ENCODE data around the gene ADAMTS16. TPM values are rescaled to one million over a fixed set of nuclear protein-coding genes. Genes with fewer than 3 reads are reported as not detected.

ADAMTS16 gene
- total and polyA plus RNA-seq, 12 donors: 0.01 to 0.47 (median 0.12) TPM; not detected in 6

GRCh38 chr5:5303242-5303641, 163.1 kb downstream of the ADAMTS16 start:
- ATAC-seq: peak in 1 of 8 donors; percentile 50
- Histone ChIP-seq H3K4me1 (no peaks in the 10 kb centered on the region), H3K9me3 (peaks cover 0 to 12% (median 0%) of the 10 kb centered on the region in 11 donors), H3K4me3 (no peak overlapping the region), H3K27ac (no peak overlapping the region), H3K27me3 (peaks cover 0 to 5% (median 0%) of the 10 kb centered on the region in 7 donors), H3K36me3 (no peaks in the 10 kb centered on the region)
- no peak for DNase-seq
- no peak for TF ChIP-seq CTCF (IDR thresholded peaks at IDR 0.05)
- whole genome bisulfite sequencing, 2 donors: 92 to 94% methylated on average over 15 of the region's 15 CpGs
- intact Hi-C loops (cut with DNase I): no loop called here

GRCh38 chr5:5304361-5305020, 164.4 kb downstream of the ADAMTS16 start:
- WGBS, 2 donors: 39 to 41% methylated on average over 10 of the region's 10 CpGs
- no peak for TF ChIP-seq CTCF (IDR thresholded peaks at IDR 0.05)
- no peak overlapping the region for H3K27ac ChIP-seq
- H3K27me3 ChIP-seq: peaks cover 0 to 5% (median 0%) of the 10 kb centered on the region in 7 donors
- no peak for ATAC-seq
- H3K9me3 ChIP-seq: peaks cover 0 to 12% (median 0%) of the 10 kb centered on the region in 11 donors
- no peak for DNase-seq
- H3K36me3 ChIP-seq: no peaks in the 10 kb centered on the region
- no peaks in the 10 kb centered on the region for H3K4me1 ChIP-seq
- no peak overlapping the region for H3K4me3 ChIP-seq
- intact Hi-C loops (cut with DNase I): no loop called here

- Histone ChIP-seq H3K27me3 (peaks cover 0 to 5% (median 0%) of the 10 kb centered on the region in 7 donors), H3K4me3 (no peak overlapping the region), H3K4me1 (no peaks in the 10 kb centered on the region), H3K27ac (no peak overlapping the region), H3K9me3 (peaks cover 0 to 10% (median 0%) of the 10 kb centered on the region in 11 donors), H3K36me3 (no peaks in the 10 kb centered on the region)
- no peak for TF ChIP-seq CTCF (IDR thresholded peaks at IDR 0.05)
- DNase-seq: no peak
- peak in 2 of 8 donors; percentile 35 for ATAC-seq
- 59 to 66% methylated on average over 7 of the region's 7 CpGs for WGBS, 2 donors
- intact Hi-C loops (cut with DNase I): no loop called here
Observed at GRCh38 chr5:5306696-5307095, 166.6 kb downstream of the ADAMTS16 start.

GRCh38 chr5:5308319-5308718, 168.2 kb downstream of the ADAMTS16 start:
- H3K4me3 ChIP-seq: no peak overlapping the region
- intact Hi-C loops (cut with DNase I): no loop called here
- no peak for TF ChIP-seq CTCF (IDR thresholded peaks at IDR 0.05)
- no peaks in the 10 kb centered on the region for H3K9me3 ChIP-seq
- peaks cover 0 to 5% (median 0%) of the 10 kb centered on the region in 7 donors for H3K27me3 ChIP-seq
- no peak for DNase-seq
- H3K27ac ChIP-seq: no peak overlapping the region
- H3K4me1 ChIP-seq: no peaks in the 10 kb centered on the region
- ATAC-seq: no peak
- H3K36me3 ChIP-seq: no peaks in the 10 kb centered on the region
- 84 to 86% methylated on average over 5 of the region's 5 CpGs for WGBS, 2 donors
